Lung (tissue), 12 donors: ENCODE data around the gene HECTD2. TPM values are rescaled to one million over a fixed set of nuclear protein-coding genes. Genes with fewer than 3 reads are reported as not detected.

Experiments
- ATAC-seq: fragments of 200-7000 bp; cut with Tn5 transposase; one replicate; pipeline ENCODE4 v1.9.1; 2020; ENCODE audit warnings: moderate number of reproducible peaks; ENCODE audit not compliant: insufficient read depth, low FRiP score
- DNase-seq, 3 donors: peaks; one replicate each; pipeline ENCODE4 v3.0.0-alpha.2; 2013 to 2017
- H3K27ac ChIP-seq, 2 donors: one replicate each; pipeline ENCODE4 v1.5.1; 2013; ENCODE audit warnings: mild to moderate bottlenecking in 2 of 2, moderate library complexity in 2 of 2, control low read depth in 1 of 2, inconsistent platforms in 1 of 2, low read depth in 1 of 2, low read length in 1 of 2
- H3K27me3 ChIP-seq, 3 donors: one replicate each; pipeline ENCODE4 v1.5.1; 2013; ENCODE audit warnings: low read length in 2 of 3; ENCODE audit not compliant: control insufficient read depth in 3 of 3, insufficient read depth in 3 of 3
- H3K36me3 ChIP-seq, 4 donors: one replicate each; pipeline ENCODE4 v1.5.1; 2013; ENCODE audit warnings: low read length in 4 of 4, mild to moderate bottlenecking in 1 of 4, moderate library complexity in 1 of 4; ENCODE audit not compliant: control insufficient read depth in 4 of 4, insufficient read depth in 4 of 4
- H3K4me1 ChIP-seq, 5 donors: one replicate each; pipeline ENCODE4 v1.5.1; 2013; ENCODE audit warnings: low read length in 5 of 5, mild to moderate bottlenecking in 2 of 5, moderate library complexity in 1 of 5; ENCODE audit not compliant: control insufficient read depth in 5 of 5, insufficient read depth in 5 of 5
- H3K4me3 ChIP-seq: one replicate; pipeline ENCODE4 v1.5.1; 2013; ENCODE audit warnings: mild to moderate bottlenecking, control low read depth, moderate library complexity
- H3K9ac ChIP-seq, 2 donors: one replicate each; pipeline ENCODE4 v1.5.1; 2013; ENCODE audit warnings: low read length in 2 of 2, control low read depth in 1 of 2; ENCODE audit not compliant: insufficient read depth in 1 of 2
- H3K9me3 ChIP-seq, 4 donors: one replicate each; pipeline ENCODE4 v1.5.1; 2013; ENCODE audit warnings: low read length in 3 of 4, mild to moderate bottlenecking in 1 of 4, moderate library complexity in 1 of 4; ENCODE audit not compliant: control insufficient read depth in 4 of 4, insufficient read depth in 3 of 4
- WGBS, 2 donors: extraction: QIAGEN DNeasy Blood & Tissue Kit; methylation state at CpG; one replicate each; pipeline ENCODE4 v1.1.7; 2013; 5-methylcytosine and 5-hydroxymethylcytosine counted together
- polyA plus RNA-seq, 2 donors: library from polyadenylated mRNA; stranded (reverse); fragments of 200-250 nt; gene quantifications; one replicate each; pipeline ENCODE4 v1.2.1, GENCODE V29; 2013
- total RNA-seq, 2 donors: library from RNA; depleted of rRNA in 1 of 2; stranded (reverse); fragments of >200 nt in 1 of 2; gene quantifications; one replicate each; pipeline ENCODE4 v1.2.1, GENCODE V29; 2014 to 2021
- TF ChIP-seq, protein P1 (sequence below): IDR thresholded peaks from 2 replicates; pipeline ENCODE4 v1.5.1; 2012; ENCODE audit warnings: mild to moderate bottlenecking; ENCODE audit errors: control extremely low read depth, extremely low read depth
- donor health status: control.
- donor health status: control.
- donor health status: Bipolar disorder and iron deficiency.
- donor health status: healthy.
- donor health status: DM: yes; HTN: yes; CAD: no.

Gene HECTD2
- total and polyA plus RNA-seq, 4 donors: 3.1 to 50.8 (median 7.2) TPM

GRCh38 chr10:91424016-91424415, 13.9 kb downstream of the HECTD2 start:
- Histone ChIP-seq H3K4me3 (no peak overlapping the region), H3K4me1 (no peaks in the 10 kb centered on the region), H3K9ac (no peak overlapping the region), H3K27ac (no peak overlapping the region), H3K36me3 (peaks cover 0 to 10% (median 3%) of the 10 kb centered on the region in 4 donors), H3K9me3 (no peaks in the 10 kb centered on the region), H3K27me3 (no peaks in the 10 kb centered on the region)
- DNase-seq (no peak), ATAC-seq (no peak)
- 79 to 83% methylated on average over 2 of the region's 2 CpGs for WGBS, 2 donors
- TF ChIP-seq, protein P1, sequence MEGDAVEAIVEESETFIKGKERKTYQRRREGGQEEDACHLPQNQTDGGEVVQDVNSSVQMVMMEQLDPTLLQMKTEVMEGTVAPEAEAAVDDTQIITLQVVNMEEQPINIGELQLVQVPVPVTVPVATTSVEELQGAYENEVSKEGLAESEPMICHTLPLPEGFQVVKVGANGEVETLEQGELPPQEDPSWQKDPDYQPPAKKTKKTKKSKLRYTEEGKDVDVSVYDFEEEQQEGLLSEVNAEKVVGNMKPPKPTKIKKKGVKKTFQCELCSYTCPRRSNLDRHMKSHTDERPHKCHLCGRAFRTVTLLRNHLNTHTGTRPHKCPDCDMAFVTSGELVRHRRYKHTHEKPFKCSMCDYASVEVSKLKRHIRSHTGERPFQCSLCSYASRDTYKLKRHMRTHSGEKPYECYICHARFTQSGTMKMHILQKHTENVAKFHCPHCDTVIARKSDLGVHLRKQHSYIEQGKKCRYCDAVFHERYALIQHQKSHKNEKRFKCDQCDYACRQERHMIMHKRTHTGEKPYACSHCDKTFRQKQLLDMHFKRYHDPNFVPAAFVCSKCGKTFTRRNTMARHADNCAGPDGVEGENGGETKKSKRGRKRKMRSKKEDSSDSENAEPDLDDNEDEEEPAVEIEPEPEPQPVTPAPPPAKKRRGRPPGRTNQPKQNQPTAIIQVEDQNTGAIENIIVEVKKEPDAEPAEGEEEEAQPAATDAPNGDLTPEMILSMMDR: no peak

- ATAC-seq (no peak), DNase-seq (no peak)
- WGBS, 2 donors: 76 to 80% methylated on average over 2 of the region's 2 CpGs
- Histone ChIP-seq H3K27me3 (no peaks in the 10 kb centered on the region), H3K36me3 (peaks cover 0 to 17% (median 9%) of the 10 kb centered on the region in 4 donors), H3K9me3 (no peaks in the 10 kb centered on the region), H3K4me1 (peaks cover 0 to 2% (median 0%) of the 10 kb centered on the region in 5 donors), H3K4me3 (no peak overlapping the region), H3K27ac (no peak overlapping the region), H3K9ac (no peak overlapping the region)
- TF ChIP-seq, protein P1: no peak
These were observed 22.0 kb downstream of the HECTD2 start for GRCh38 chr10:91432175-91432574.

- TF ChIP-seq, protein P1: no peak
- Histone ChIP-seq H3K9ac (no peak overlapping the region), H3K36me3 (peaks cover 2 to 20% (median 11%) of the 10 kb centered on the region in 4 donors), H3K4me3 (no peak overlapping the region), H3K9me3 (no peaks in the 10 kb centered on the region), H3K27ac (no peak overlapping the region), H3K4me1 (peaks cover 0 to 4% (median 0%) of the 10 kb centered on the region in 5 donors), H3K27me3 (no peaks in the 10 kb centered on the region)
- DNase-seq (no peak), ATAC-seq (no peak)
- WGBS, 2 donors: 74 to 81% methylated on average over 2 of the region's 2 CpGs
These were observed 23.5 kb downstream of the HECTD2 start for GRCh38 chr10:91433620-91434019.

GRCh38 chr10:91434041-91434440, 23.9 kb downstream of the HECTD2 start:
- Histone ChIP-seq H3K36me3 (peaks cover 2 to 20% (median 12%) of the 10 kb centered on the region in 4 donors), H3K4me3 (no peak overlapping the region), H3K27me3 (no peaks in the 10 kb centered on the region), H3K9me3 (no peaks in the 10 kb centered on the region), H3K9ac (no peak overlapping the region), H3K4me1 (peaks cover 0 to 4% (median 0%) of the 10 kb centered on the region in 5 donors), H3K27ac (no peak overlapping the region)
- TF ChIP-seq, protein P1: no peak
- no peak for ATAC-seq
- 77 to 90% methylated on average over 1 of the region's 1 CpG for WGBS, 2 donors
- no peak for DNase-seq
